Activated T-helper 17 cell treated with anti-CD3 and anti-CD28 coated beads, Interleukin-2, amount 50 U/mL, for 72 hours (primary cell): ENCODE measurements around the gene FLVCR2. TPM values are rescaled to one million over a fixed set of nuclear protein-coding genes. Genes with fewer than 3 reads are reported as not detected.

Source experiments
- ATAC-seq: fragments of 150-1000 bp; cut with Tn5 transposase; replicated peaks from 2 replicates; pipeline ENCODE4 v1.10.0; 2021; ENCODE audit warnings: mild to moderate bottlenecking, moderate library complexity
- H3K27ac Mint-ChIP-seq: one replicate; pipeline ENCODE4 v1.8.0; 2022; ENCODE audit warnings: mixed read lengths
- H3K27me3 Mint-ChIP-seq: one replicate; pipeline ENCODE4 v1.8.0; 2022; ENCODE audit warnings: mixed read lengths
- H3K36me3 Mint-ChIP-seq: one replicate; pipeline ENCODE4 v1.8.0; 2022; ENCODE audit warnings: low read depth, mild to moderate bottlenecking, mixed read lengths
- H3K4me1 Mint-ChIP-seq: one replicate; pipeline ENCODE4 v1.8.0; 2022; ENCODE audit warnings: mixed read lengths
- H3K4me3 Mint-ChIP-seq: one replicate; pipeline ENCODE4 v1.8.0; 2022; ENCODE audit warnings: mild to moderate bottlenecking, mixed read lengths
- H3K9me3 Mint-ChIP-seq: one replicate; pipeline ENCODE4 v1.8.0; 2022; ENCODE audit warnings: mixed read lengths
- total RNA-seq, 2 donors: library from RNA; stranded (reverse); gene quantifications; one replicate each; pipeline ENCODE4 v1.2.3, GENCODE V29; 2022

The FLVCR2 gene
- total RNA-seq, 2 donors from 2014 or later, result 8.5 to 18.5 TPM

DNA sequence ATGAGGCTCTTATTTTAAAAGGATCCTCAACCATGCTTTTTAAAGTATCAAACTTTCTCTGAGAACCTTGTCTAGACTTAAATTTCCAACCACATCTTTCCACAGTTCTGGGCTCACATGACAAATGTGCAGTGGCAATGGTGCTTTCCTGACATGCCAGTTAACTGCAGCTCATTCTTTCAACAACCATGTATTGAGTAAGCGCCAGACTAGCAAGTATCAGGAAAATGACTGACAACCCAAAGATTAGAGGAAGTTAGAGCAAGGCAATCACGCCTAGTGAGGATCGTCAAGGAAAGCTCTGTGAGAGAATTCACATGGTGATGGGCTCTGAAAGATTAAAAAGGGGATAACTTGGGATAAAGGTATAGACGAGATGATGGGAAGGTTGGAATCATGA is 35.8 kb downstream of the FLVCR2 start:
- Mint-ChIP-seq H3K27me3 (no peaks in the 10 kb centered on the region), H3K4me1 (no peaks in the 10 kb centered on the region), H3K36me3 (no peaks in the 10 kb centered on the region), H3K4me3 (no peak overlapping the region), H3K9me3 (no peaks in the 10 kb centered on the region), H3K27ac (no peak overlapping the region)
- no peak for ATAC-seq

- no peak overlapping the region for H3K4me3 Mint-ChIP-seq
- no peaks in the 10 kb centered on the region for H3K4me1 Mint-ChIP-seq
- H3K9me3 Mint-ChIP-seq, result no peaks in the 10 kb centered on the region
- H3K27me3 Mint-ChIP-seq, result no peaks in the 10 kb centered on the region
- no peak for ATAC-seq
- H3K27ac Mint-ChIP-seq, result no peak overlapping the region
- no peaks in the 10 kb centered on the region for H3K36me3 Mint-ChIP-seq
Observed at GRCh38 chr14:75615200-75615599, 36.8 kb downstream of the FLVCR2 start.

DNA sequence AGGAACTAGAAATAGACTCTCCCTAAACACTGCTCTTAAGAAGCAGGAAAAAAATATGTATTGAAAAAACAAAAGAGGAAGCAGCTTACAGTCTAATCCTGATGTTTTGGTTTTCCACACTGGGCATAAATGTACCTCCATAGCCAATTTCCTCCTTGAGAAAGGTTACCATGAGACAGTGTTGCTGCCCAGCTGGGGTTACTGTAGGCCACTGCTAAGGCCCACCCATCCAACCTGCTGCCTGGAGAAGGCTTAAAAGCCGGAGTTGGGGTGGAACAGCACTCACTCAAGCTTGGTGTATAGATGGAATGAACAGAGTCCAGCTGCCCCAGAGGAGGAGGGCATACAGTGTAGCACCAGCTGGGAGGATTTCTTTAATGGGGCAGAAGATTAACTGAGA is 41.1 kb downstream of the FLVCR2 start:
- H3K27ac Mint-ChIP-seq, result no peak overlapping the region
- no peaks in the 10 kb centered on the region for H3K27me3 Mint-ChIP-seq
- ATAC-seq, result no peak

DNA sequence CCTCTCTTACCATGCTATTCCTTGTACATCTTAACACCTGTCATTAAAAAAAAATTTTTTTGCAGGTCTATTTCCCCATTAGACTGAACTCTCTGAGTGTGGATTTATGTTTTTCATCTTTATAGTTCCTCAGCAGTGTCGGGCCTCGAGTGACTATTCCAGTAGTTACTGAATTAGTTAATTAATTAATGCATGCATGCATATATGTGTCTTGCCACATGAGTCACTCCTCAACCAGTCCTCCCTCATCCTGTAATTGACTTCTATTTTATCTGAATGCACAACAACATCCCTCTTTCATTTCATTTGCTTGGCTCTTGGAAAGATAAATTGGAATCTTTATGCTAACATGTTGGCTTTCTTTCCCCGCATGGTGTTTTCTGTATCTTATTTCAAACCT is 46.6 kb downstream of the FLVCR2 start:
- no peak for ATAC-seq
- H3K9me3 Mint-ChIP-seq, result no peaks in the 10 kb centered on the region
- no peaks in the 10 kb centered on the region for H3K4me1 Mint-ChIP-seq
- no peak overlapping the region for H3K27ac Mint-ChIP-seq
- H3K36me3 Mint-ChIP-seq, result peaks cover 17% of the 10 kb centered on the region
- H3K27me3 Mint-ChIP-seq, result no peaks in the 10 kb centered on the region
- no peak overlapping the region for H3K4me3 Mint-ChIP-seq

More for the DNA sequence above, 41.1 kb downstream of the FLVCR2 start:
- no peaks in the 10 kb centered on the region for H3K4me1 Mint-ChIP-seq
- no peaks in the 10 kb centered on the region for H3K9me3 Mint-ChIP-seq
- H3K4me3 Mint-ChIP-seq, result no peak overlapping the region
- peaks cover 2% of the 10 kb centered on the region for H3K36me3 Mint-ChIP-seq

DNA sequence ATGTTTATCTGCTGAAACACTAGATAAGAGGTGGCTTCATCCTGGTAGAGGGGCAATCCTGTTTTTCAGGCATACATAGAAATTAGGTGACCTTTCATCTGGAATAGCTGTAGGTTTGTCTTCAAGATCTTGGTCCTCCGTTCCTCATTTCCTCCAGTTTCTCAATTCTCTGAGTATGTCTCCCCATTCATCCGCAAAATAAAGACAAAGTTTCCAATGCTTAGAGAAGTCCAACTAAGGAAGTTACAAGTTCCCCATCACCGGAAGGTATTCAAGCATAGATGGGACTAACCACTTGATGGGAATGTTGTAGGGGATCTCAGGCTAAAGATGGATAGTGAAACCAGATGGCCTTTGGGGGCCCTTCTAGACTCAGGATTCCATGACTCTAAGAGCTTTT is 48.0 kb downstream of the FLVCR2 start:
- Mint-ChIP-seq H3K4me1 (no peaks in the 10 kb centered on the region), H3K27me3 (no peaks in the 10 kb centered on the region), H3K36me3 (peaks cover 17% of the 10 kb centered on the region), H3K27ac (no peak overlapping the region), H3K4me3 (no peak overlapping the region), H3K9me3 (no peaks in the 10 kb centered on the region)
- ATAC-seq, result no peak

GRCh38 chr14:75626863-75627262 is 48.4 kb downstream of the FLVCR2 start:
- no peaks in the 10 kb centered on the region for H3K4me1 Mint-ChIP-seq
- H3K27me3 Mint-ChIP-seq, result no peaks in the 10 kb centered on the region
- no peak for ATAC-seq
- H3K9me3 Mint-ChIP-seq, result no peaks in the 10 kb centered on the region
- H3K36me3 Mint-ChIP-seq, result peaks cover 17% of the 10 kb centered on the region
- no peak overlapping the region for H3K4me3 Mint-ChIP-seq
- no peak overlapping the region for H3K27ac Mint-ChIP-seq

- Mint-ChIP-seq H3K36me3 (peaks cover 17% of the 10 kb centered on the region), H3K4me1 (no peaks in the 10 kb centered on the region), H3K27me3 (no peaks in the 10 kb centered on the region), H3K27ac (no peak overlapping the region), H3K9me3 (no peaks in the 10 kb centered on the region), H3K4me3 (no peak overlapping the region)
- no peak for ATAC-seq
Observed at GRCh38 chr14:75627406-75627805, 49.0 kb downstream of the FLVCR2 start.

GRCh38 chr14:75628816-75629215 is 50.4 kb downstream of the FLVCR2 start:
- H3K36me3 Mint-ChIP-seq, result peaks cover 17% of the 10 kb centered on the region
- no peaks in the 10 kb centered on the region for H3K27me3 Mint-ChIP-seq
- ATAC-seq, result no peak
- no peaks in the 10 kb centered on the region for H3K4me1 Mint-ChIP-seq
- no peak overlapping the region for H3K27ac Mint-ChIP-seq
- no peak overlapping the region for H3K4me3 Mint-ChIP-seq
- H3K9me3 Mint-ChIP-seq, result no peaks in the 10 kb centered on the region

DNA sequence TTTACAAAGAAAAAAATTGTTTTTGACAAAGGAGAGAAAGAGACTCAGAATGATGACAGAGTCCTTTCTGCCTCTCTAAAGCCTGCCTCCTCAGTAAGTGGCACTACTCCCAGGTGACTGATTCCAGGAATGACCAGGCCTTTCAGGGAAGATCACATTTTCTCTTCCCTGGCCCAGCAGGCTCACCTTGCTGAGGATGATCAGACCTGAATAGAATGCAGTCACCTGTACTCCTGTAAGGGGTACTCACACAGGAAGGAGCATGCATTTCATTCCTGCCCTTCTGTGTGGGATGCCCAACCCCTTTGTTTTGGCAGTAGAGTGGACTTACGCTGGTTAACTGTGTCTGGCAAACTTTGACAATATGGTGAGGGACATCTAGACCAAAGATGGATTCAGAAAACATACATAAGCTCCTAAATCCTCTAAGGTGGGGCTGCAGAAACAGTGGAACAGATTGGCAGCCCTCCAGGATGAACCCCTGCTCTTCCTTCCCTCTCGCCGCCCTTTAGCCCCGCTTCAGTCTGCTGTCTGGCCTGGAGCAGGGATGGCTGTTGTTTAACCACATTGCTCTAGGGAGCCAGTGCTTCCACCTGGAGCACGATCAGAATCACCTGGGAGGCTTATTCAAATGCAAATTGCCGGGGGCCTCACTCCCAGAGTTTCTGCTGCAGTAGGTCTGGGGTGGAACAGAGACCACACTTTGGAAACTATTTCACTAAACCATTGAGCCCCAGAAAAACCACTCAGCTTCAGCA is 52.5 kb downstream of the FLVCR2 start:
- no peak for ATAC-seq
- H3K36me3 Mint-ChIP-seq, result peaks cover 17% of the 10 kb centered on the region
- H3K9me3 Mint-ChIP-seq, result no peaks in the 10 kb centered on the region
- no peaks in the 10 kb centered on the region for H3K27me3 Mint-ChIP-seq
- H3K4me3 Mint-ChIP-seq, result no peak overlapping the region
- no peaks in the 10 kb centered on the region for H3K4me1 Mint-ChIP-seq
- H3K27ac Mint-ChIP-seq, result no peak overlapping the region

DNA sequence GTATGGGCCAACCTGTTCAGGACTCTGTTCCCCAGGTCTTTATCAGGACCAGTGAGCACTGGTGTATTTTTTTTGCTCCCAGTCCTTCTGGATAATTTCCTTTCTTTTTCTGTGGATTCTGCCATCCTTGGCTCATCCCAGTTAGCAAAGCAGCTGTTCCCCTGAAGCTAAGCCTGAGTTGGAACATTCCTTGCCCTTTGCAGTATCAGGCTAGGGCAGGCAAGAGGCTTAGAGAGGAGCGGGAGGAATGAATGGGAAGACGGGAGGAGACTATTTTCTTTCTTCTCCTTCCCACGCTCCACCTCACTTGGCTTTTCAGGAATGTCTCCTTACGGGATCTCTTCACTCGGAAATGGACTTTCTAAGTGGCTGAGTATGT is 53.0 kb downstream of the FLVCR2 start:
- Mint-ChIP-seq H3K27ac (no peak overlapping the region), H3K9me3 (no peaks in the 10 kb centered on the region), H3K36me3 (peaks cover 17% of the 10 kb centered on the region), H3K27me3 (no peaks in the 10 kb centered on the region), H3K4me1 (no peaks in the 10 kb centered on the region), H3K4me3 (no peak overlapping the region)
- no peak for ATAC-seq

GRCh38 chr14:75634848-75635247 is 56.4 kb downstream of the FLVCR2 start:
- no peak for ATAC-seq
- Mint-ChIP-seq H3K4me1 (no peaks in the 10 kb centered on the region), H3K36me3 (peaks cover 16% of the 10 kb centered on the region), H3K9me3 (no peaks in the 10 kb centered on the region), H3K4me3 (no peak overlapping the region), H3K27ac (no peak overlapping the region), H3K27me3 (no peaks in the 10 kb centered on the region)

- no peaks in the 10 kb centered on the region for H3K27me3 Mint-ChIP-seq
- no peaks in the 10 kb centered on the region for H3K4me1 Mint-ChIP-seq
- H3K27ac Mint-ChIP-seq, result no peak overlapping the region
- ATAC-seq, result no peak
- H3K9me3 Mint-ChIP-seq, result no peaks in the 10 kb centered on the region
- H3K4me3 Mint-ChIP-seq, result no peak overlapping the region
- H3K36me3 Mint-ChIP-seq, result peaks cover 22% of the 10 kb centered on the region
Observed at GRCh38 chr14:75636100-75636692, 57.8 kb downstream of the FLVCR2 start.

DNA sequence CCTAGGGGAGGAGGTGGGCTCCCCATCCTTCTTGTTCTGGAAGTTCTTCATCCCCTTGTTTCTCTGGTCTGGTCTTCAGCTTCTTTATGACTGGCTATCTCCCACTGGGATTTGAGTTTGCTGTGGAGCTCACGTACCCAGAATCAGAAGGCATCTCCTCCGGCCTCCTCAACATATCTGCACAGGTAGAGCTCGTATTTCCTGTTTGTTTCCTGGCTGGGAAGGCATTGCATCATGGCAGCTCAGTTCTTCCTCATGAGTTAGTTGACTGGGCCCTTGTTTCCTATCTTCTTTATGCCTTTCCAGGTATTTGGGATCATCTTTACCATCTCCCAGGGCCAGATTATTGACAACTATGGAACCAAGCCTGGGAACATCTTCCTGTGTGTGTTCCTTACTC is 62.5 kb downstream of the FLVCR2 start:
- Mint-ChIP-seq H3K36me3 (peaks cover 37% of the 10 kb centered on the region), H3K9me3 (no peaks in the 10 kb centered on the region), H3K4me3 (no peak overlapping the region), H3K27me3 (no peaks in the 10 kb centered on the region), H3K4me1 (no peaks in the 10 kb centered on the region), H3K27ac (peak overlapping the region; percentile 21)
- no peak for ATAC-seq

- H3K4me1 Mint-ChIP-seq, result no peaks in the 10 kb centered on the region
- no peaks in the 10 kb centered on the region for H3K9me3 Mint-ChIP-seq
Observed at GRCh38 chr14:75643985-75644384, 65.6 kb downstream of the FLVCR2 start.

GRCh38 chr14:75645056-75645455 is 66.6 kb downstream of the FLVCR2 start:
- peaks cover 75% of the 10 kb centered on the region for H3K36me3 Mint-ChIP-seq
- no peaks in the 10 kb centered on the region for H3K9me3 Mint-ChIP-seq
- no peak overlapping the region for H3K4me3 Mint-ChIP-seq
- H3K27me3 Mint-ChIP-seq, result no peaks in the 10 kb centered on the region
- ATAC-seq, result no peak
- no peaks in the 10 kb centered on the region for H3K4me1 Mint-ChIP-seq
- no peak overlapping the region for H3K27ac Mint-ChIP-seq

More at GRCh38 chr14:75643985-75644384, 65.6 kb downstream of the FLVCR2 start:
- Mint-ChIP-seq H3K27me3 (no peaks in the 10 kb centered on the region), H3K27ac (no peak overlapping the region), H3K36me3 (peaks cover 64% of the 10 kb centered on the region), H3K4me3 (no peak overlapping the region)
- ATAC-seq, result no peak
